ENCODE data around the gene RAB42. TPM values are rescaled to one million over a fixed set of nuclear protein-coding genes. Genes with fewer than 3 reads are reported as not detected.

Gene RAB42
- total and polyA plus RNA-seq, 10 of the 15 experiments (the other 5 are each of a cell fraction or from before 2014, with no cell fraction given) = 0.16 to 4.5 (median 0.49) TPM

- no peak for TF ChIP-seq ZNF687 (IDR thresholded peaks at IDR 0.05)
- TF ChIP-seq, protein P1, sequence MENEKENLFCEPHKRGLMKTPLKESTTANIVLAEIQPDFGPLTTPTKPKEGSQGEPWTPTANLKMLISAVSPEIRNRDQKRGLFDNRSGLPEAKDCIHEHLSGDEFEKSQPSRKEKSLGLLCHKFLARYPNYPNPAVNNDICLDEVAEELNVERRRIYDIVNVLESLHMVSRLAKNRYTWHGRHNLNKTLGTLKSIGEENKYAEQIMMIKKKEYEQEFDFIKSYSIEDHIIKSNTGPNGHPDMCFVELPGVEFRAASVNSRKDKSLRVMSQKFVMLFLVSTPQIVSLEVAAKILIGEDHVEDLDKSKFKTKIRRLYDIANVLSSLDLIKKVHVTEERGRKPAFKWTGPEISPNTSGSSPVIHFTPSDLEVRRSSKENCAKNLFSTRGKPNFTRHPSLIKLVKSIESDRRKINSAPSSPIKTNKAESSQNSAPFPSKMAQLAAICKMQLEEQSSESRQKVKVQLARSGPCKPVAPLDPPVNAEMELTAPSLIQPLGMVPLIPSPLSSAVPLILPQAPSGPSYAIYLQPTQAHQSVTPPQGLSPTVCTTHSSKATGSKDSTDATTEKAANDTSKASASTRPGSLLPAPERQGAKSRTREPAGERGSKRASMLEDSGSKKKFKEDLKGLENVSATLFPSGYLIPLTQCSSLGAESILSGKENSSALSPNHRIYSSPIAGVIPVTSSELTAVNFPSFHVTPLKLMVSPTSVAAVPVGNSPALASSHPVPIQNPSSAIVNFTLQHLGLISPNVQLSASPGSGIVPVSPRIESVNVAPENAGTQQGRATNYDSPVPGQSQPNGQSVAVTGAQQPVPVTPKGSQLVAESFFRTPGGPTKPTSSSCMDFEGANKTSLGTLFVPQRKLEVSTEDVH (IDR thresholded peaks at IDR 0.05; ENCODE audit: low read depth, partially characterized antibody) = no peak
- no peak for TF ChIP-seq SIN3A (IDR thresholded peaks at IDR 0.05; ENCODE audit: low read depth, low read length)
- TF ChIP-seq EGR1 (IDR thresholded peaks at IDR 0.05; ENCODE audit: borderline replicate concordance in 1 of 2, low read depth in 2 of 2, low read length in 2 of 2) = no peak
- no peak for TF ChIP-seq SUPT20H (IDR thresholded peaks at IDR 0.05; ENCODE audit: borderline replicate concordance, control insufficient read depth, low read depth, low read length)
- TF ChIP-seq SP1 (IDR thresholded peaks at IDR 0.05; ENCODE audit: low read depth, low read length) = no peak
- TF ChIP-seq YBX1 (IDR thresholded peaks at IDR 0.05) = no peak
Observed at GRCh38 chr1:28582248-28582615, 9.8 kb upstream of the RAB42 start (continued).

Measured in GM12878 (cell line).